H1 (cell line): ENCODE data around the gene MYL6B. TPM values are rescaled to one million over a fixed set of nuclear protein-coding genes. Genes with fewer than 3 reads are reported as not detected.

Experiments
- CTCF ChIA-PET: fragments of 300-600 bp; sonication (Branson Sonifier 250); formaldehyde crosslinking; loops from one replicate; lab custom pipeline; 2021; ENCODE audit not compliant: partially characterized antibody; lab: Charles Lee
- POLR2A ChIA-PET: fragments of 300-600 bp; sonication (Branson Sonifier 250); formaldehyde crosslinking; loops from one replicate; lab custom pipeline; 2021; ENCODE audit warnings: inconsistent platforms; ENCODE audit not compliant: partially characterized antibody; lab: Charles Lee
- DNase-seq, 2 experiments: peaks; one replicate each; pipeline versions ENCODE4 v3.0.0 to v3.0.0-alpha.2; 2010 to 2022; ENCODE audit warnings: low spot score in 2 of 2, low read depth in 1 of 2, mixed read lengths in 1 of 2
- FAIRE-seq: peaks from 2 replicates; lab custom pipeline; 2011; peaks lifted over from hg19 to GRCh38; lab: Jason Lieb, UNC
- H2AFZ ChIP-seq: 2 replicates; pipeline ENCODE4 v1.8.1; 2012; ENCODE audit warnings: low read length, inconsistent platforms
- H2AK5ac ChIP-seq: 2 replicates; pipeline ENCODE4 v1.6.1; 2013; ENCODE audit warnings: low read depth, low read length
- H2BK120ac ChIP-seq: replicated peaks from 2 replicates; pipeline ENCODE3; 2013; ENCODE audit warnings: low read depth, low read length, inconsistent platforms
- H2BK12ac ChIP-seq: 2 replicates; pipeline ENCODE4 v1.6.1; 2013; ENCODE audit warnings: low read depth, low read length
- H2BK15ac ChIP-seq: 2 replicates; pipeline ENCODE4 v1.6.1; 2013; ENCODE audit warnings: low read length
- H2BK20ac ChIP-seq: 2 replicates; pipeline ENCODE4 v1.6.1; 2013; ENCODE audit warnings: low read length
- H2BK5ac ChIP-seq: 2 replicates; pipeline ENCODE4 v1.6.1; 2013; ENCODE audit warnings: low read depth, low read length
- H3K14ac ChIP-seq: 2 replicates; pipeline ENCODE4 v1.6.1; 2013; ENCODE audit warnings: inconsistent platforms; ENCODE audit not compliant: insufficient read length
- H3K18ac ChIP-seq: 2 replicates; pipeline ENCODE4 v1.6.1; 2013; ENCODE audit warnings: low read length; ENCODE audit errors: extremely low read depth
- H3K23ac ChIP-seq: 2 replicates; pipeline ENCODE4 v1.6.1; 2013; ENCODE audit warnings: inconsistent platforms; ENCODE audit not compliant: insufficient read length
- H3K23me2 ChIP-seq: 2 replicates; pipeline ENCODE4 v1.6.1; 2013; ENCODE audit warnings: low read depth, low read length
- H3K27ac ChIP-seq: 2 replicates; pipeline ENCODE4 v1.6.1; 2011; ENCODE audit warnings: low read depth, low read length, inconsistent platforms
- H3K27me3 ChIP-seq, 4 experiments: replicated peaks in 1 of 4; 1 replicate in 1 of 4; 2 replicates in 3 of 4; pipeline versions ENCODE4 v1.6.1 to v1.8.1; 2011 to 2013; ENCODE audit warnings: low read length in 3 of 4, mild to moderate bottlenecking in 3 of 4, inconsistent platforms in 2 of 4, mixed read lengths in 2 of 4, moderate library complexity in 1 of 4; ENCODE audit not compliant: control insufficient read depth in 3 of 4, insufficient read depth in 3 of 4; ENCODE audit errors: extremely low read depth in 1 of 4
- H3K36me3 ChIP-seq, 4 experiments: 2 replicates each; pipeline versions ENCODE4 v1.6.1 to v1.8.1; 2011 to 2013; ENCODE audit warnings: mild to moderate bottlenecking in 4 of 4, low read length in 3 of 4, moderate library complexity in 2 of 4, control low read depth in 1 of 4, inconsistent platforms in 1 of 4; ENCODE audit not compliant: insufficient read depth in 4 of 4, control insufficient read depth in 2 of 4
- H3K4ac ChIP-seq: replicated peaks from 2 replicates; pipeline ENCODE3; 2013; ENCODE audit warnings: low read length, low read depth, mixed read lengths, inconsistent platforms; ENCODE audit not compliant: insufficient read length
- H3K4me1 ChIP-seq, 4 experiments: replicated peaks in 1 of 4; 1 replicate in 1 of 4; 2 replicates in 3 of 4; pipeline versions ENCODE4 v1.6.1 to v1.8.1; 2011 to 2013; ENCODE audit warnings: low read length in 3 of 4, inconsistent platforms in 2 of 4, mixed read lengths in 1 of 4; ENCODE audit not compliant: insufficient read depth in 4 of 4, control insufficient read depth in 3 of 4
- H3K4me2 ChIP-seq, 2 experiments: 2 replicates each; pipeline versions ENCODE4 v1.6.1 to v1.8.1; 2011 to 2013; ENCODE audit warnings: low read depth in 2 of 2, low read length in 2 of 2, control low read depth in 1 of 2, inconsistent platforms in 1 of 2, mild to moderate bottlenecking in 1 of 2; ENCODE audit not compliant: insufficient read depth in 1 of 2
- H3K4me3 ChIP-seq, 4 experiments: fragments of 200-600, 300-600 bp in 1 of 4; sonication (generic), shearing (Covaris generic), sonication (Bioruptor Twin) in 1 of 4; 2 replicates each; pipeline versions ENCODE4 v1.5.1 to v1.8.1; 2011 to 2016; ENCODE audit warnings: low read length in 4 of 4, low read depth in 3 of 4, control low read depth in 2 of 4, inconsistent platforms in 2 of 4, mild to moderate bottlenecking in 2 of 4, mixed read lengths in 1 of 4, moderate library complexity in 1 of 4; ENCODE audit not compliant: insufficient read depth in 2 of 4; ENCODE audit errors: extremely low read depth in 1 of 4
- H3K56ac ChIP-seq: replicated peaks from 2 replicates; pipeline ENCODE3; 2013; ENCODE audit warnings: low read depth, mild to moderate bottlenecking, mixed read lengths, low read length, inconsistent platforms; ENCODE audit not compliant: insufficient read length
- H3K79me1 ChIP-seq: 2 replicates; pipeline ENCODE4 v1.6.1; 2013; ENCODE audit warnings: low read depth, low read length, control low read depth
- H3K79me2 ChIP-seq, 2 experiments: 2 replicates each; pipeline versions ENCODE4 v1.6.1 to v1.8.1; 2012 to 2013; ENCODE audit warnings: low read length in 2 of 2, mild to moderate bottlenecking in 2 of 2, inconsistent platforms in 1 of 2; ENCODE audit not compliant: insufficient read depth in 2 of 2, control insufficient read depth in 1 of 2
- H3K9ac ChIP-seq, 4 experiments: replicated peaks in 1 of 4; 1 replicate in 1 of 4; 2 replicates in 3 of 4; pipeline versions ENCODE4 v1.6.1 to v1.8.1; 2011 to 2013; ENCODE audit warnings: low read depth in 3 of 4, low read length in 3 of 4, control low read depth in 2 of 4, mild to moderate bottlenecking in 2 of 4, moderate library complexity in 2 of 4, inconsistent platforms in 1 of 4; ENCODE audit errors: extremely low read depth in 1 of 4
- H3K9me3 ChIP-seq, 2 experiments: 2 replicates each; pipeline versions ENCODE4 v1.6.1 to v1.8.1; 2012 to 2013; ENCODE audit warnings: mild to moderate bottlenecking in 2 of 2, moderate library complexity in 2 of 2, control low read depth in 1 of 2, inconsistent platforms in 1 of 2, low read depth in 1 of 2, low read length in 1 of 2, mixed read lengths in 1 of 2; ENCODE audit not compliant: insufficient read depth in 2 of 2
- H4K20me1 ChIP-seq, 2 experiments: replicated peaks in 1 of 2; 2 replicates each; pipeline versions ENCODE3 to v1.8.1; 2011 to 2013; ENCODE audit warnings: inconsistent platforms in 2 of 2, low read length in 2 of 2, mild to moderate bottlenecking in 1 of 2; ENCODE audit not compliant: insufficient read depth in 2 of 2, control insufficient read depth in 1 of 2
- H4K5ac ChIP-seq: 2 replicates; pipeline ENCODE4 v1.6.1; 2013; ENCODE audit warnings: low read length, low read depth, mixed read lengths, inconsistent platforms; ENCODE audit not compliant: insufficient read length
- H4K8ac ChIP-seq: 2 replicates; pipeline ENCODE4 v1.8.0; 2013; ENCODE audit warnings: mild to moderate bottlenecking, moderate library complexity, low read length, inconsistent platforms; ENCODE audit not compliant: insufficient read depth; ENCODE audit errors: extremely low read depth
- H4K91ac ChIP-seq: replicated peaks from 2 replicates; pipeline ENCODE3; 2013; ENCODE audit warnings: low read length, mixed read lengths, inconsistent platforms; ENCODE audit not compliant: insufficient read length
- CHD1 ChIP-seq: IDR thresholded peaks from 2 replicates; pipeline ENCODE4 v1.6.1; 2012; ENCODE audit warnings: low read depth, low read length, improper control_type of control experiment
- E2F6 ChIP-seq: IDR thresholded peaks from 2 replicates; pipeline ENCODE4 v1.6.1; 2012; ENCODE audit warnings: inconsistent platforms
- EGR1 ChIP-seq: IDR thresholded peaks from 2 replicates; pipeline ENCODE4 v1.6.1; 2011; ENCODE audit warnings: low read depth, low read length, borderline replicate concordance
- EP300 ChIP-seq, 2 experiments: IDR thresholded peaks; 1 replicate in 1 of 2; 2 replicates in 1 of 2; pipeline ENCODE4 v1.6.1; 2011 to 2012; ENCODE audit warnings: low read depth in 2 of 2, low read length in 2 of 2, mild to moderate bottlenecking in 2 of 2, borderline replicate concordance in 1 of 2, inconsistent platforms in 1 of 2, moderate library complexity in 1 of 2
- KDM5A ChIP-seq: fragments of 200-600 bp; IDR thresholded peaks from 2 replicates; pipeline ENCODE4 v1.7.1; 2012; ENCODE audit warnings: mild to moderate bottlenecking, low read length, inconsistent platforms, mixed read lengths
- MAX ChIP-seq: IDR thresholded peaks from 2 replicates; pipeline ENCODE4 v1.6.1; 2012; ENCODE audit warnings: inconsistent platforms
- POLR2A ChIP-seq, 2 experiments: IDR thresholded peaks; 1 replicate in 1 of 2; 2 replicates in 1 of 2; pipeline ENCODE4 v1.6.1; 2011; ENCODE audit warnings: low read depth in 2 of 2, low read length in 2 of 2, mild to moderate bottlenecking in 2 of 2; ENCODE audit errors: control extremely low read depth in 1 of 2
- POU5F1 ChIP-seq: IDR thresholded peaks from 2 replicates; pipeline ENCODE4 v1.6.1; 2011; ENCODE audit warnings: low read depth, mild to moderate bottlenecking, low read length, moderate library complexity
- RFX5 ChIP-seq: IDR thresholded peaks from 2 replicates; pipeline ENCODE4 v1.6.1; 2011; ENCODE audit warnings: low read depth, low read length, improper control_type of control experiment, borderline replicate concordance
- SAP30 ChIP-seq: fragments of 300-600 bp; sonication (generic); IDR thresholded peaks from 2 replicates; pipeline ENCODE4 v1.7.1; 2012; ENCODE audit warnings: low read length, moderate library complexity, mild to moderate bottlenecking, inconsistent platforms; ENCODE audit not compliant: insufficient read depth, insufficient replicate concordance
- SIRT6 ChIP-seq: IDR thresholded peaks from one replicate; pipeline ENCODE4 v1.7.1; 2012; ENCODE audit warnings: low read length, inconsistent platforms
- TCF12 ChIP-seq: IDR thresholded peaks from 2 replicates; pipeline ENCODE4 v1.6.1; 2011; ENCODE audit warnings: low read depth, mild to moderate bottlenecking, low read length
- WGBS, 2 experiments: shearing (Covaris generic) in 1 of 2; methylation state at CpG; one replicate each; pipeline versions ENCODE4 v1.1.6 to v1.1.7; 2013 to 2015; ENCODE audit warnings: low lambda C conversion rate in 2 of 2, mixed read lengths in 2 of 2, inconsistent platforms in 1 of 2, low coverage in 1 of 2, missing lambda C conversion rate in 1 of 2; ENCODE audit not compliant: insufficient replicate concordance in 2 of 2, insufficient coverage in 1 of 2, insufficient read length in 1 of 2; ENCODE audit errors: extremely low coverage in 1 of 2, missing lambda C conversion rate in 1 of 2; 5-methylcytosine and 5-hydroxymethylcytosine counted together
- polyA plus RNA-seq, 7 experiments: library from polyadenylated mRNA; depleted of rRNA in 3 of 7; stranded (reverse) in 5 of 7; unstranded in 2 of 7; fragments of >200 nt in 5 of 7; fragments of 200-250 nt in 2 of 7; gene quantifications; 1 replicate in 5 of 7; 2 replicates in 1 of 7; 4 replicates in 1 of 7; pipeline versions ENCODE4 v1.2.1 to v1.2.3, GENCODE V29; 2011 to 2013; ENCODE audit warnings: missing spikeins in 2 of 7, mixed read lengths in 2 of 7
- total RNA-seq: library from RNA; stranded (reverse); fragmentation: NEBNext Ultra II Directional; extraction: Animal tissue kit (Norgen Biotek cat#: 25700); gene quantifications from 2 replicates; pipeline ENCODE4 v1.2.1, GENCODE V29; 2021

MYL6B gene
- total and polyA plus RNA-seq, 2 of the 8 experiments (the other 6 are each of a cell fraction or from before 2014, with no cell fraction given): 163 to 202 TPM

- Histone ChIP-seq H3K79me1 (no peaks in the 10 kb centered on the region), H3K4me2 (no peak overlapping the region), H4K5ac (no peak overlapping the region), H3K18ac (no peak overlapping the region), H3K23me2 (peaks cover 1% of the 10 kb centered on the region; the same call in 1 of the 2 replicates), H4K91ac (no peak overlapping the region), H4K8ac (no peak overlapping the region), H3K36me3 (peaks cover 40 to 85% (median 77%) of the 10 kb centered on the region in 4 experiments), H3K9me3 (no peaks in the 10 kb centered on the region), H2BK120ac (no peak overlapping the region), H3K4ac (no peak overlapping the region), H3K9ac (no peak overlapping the region), H2BK12ac (no peak overlapping the region), H3K4me3 (no peak overlapping the region), H2AK5ac (no peak overlapping the region), H3K56ac (no peak overlapping the region), H3K14ac (no peak overlapping the region), H2BK15ac (no peak overlapping the region), H3K4me1 (no peaks in the 10 kb centered on the region), H3K27ac (no peak overlapping the region), H2AFZ (no peak overlapping the region), H3K27me3 (no peaks in the 10 kb centered on the region), H2BK20ac (no peak overlapping the region), H4K20me1 (peaks cover 0 to 3% of the 10 kb centered on the region in 2 experiments), H3K79me2 (no peaks in the 10 kb centered on the region), H2BK5ac (no peak overlapping the region), H3K23ac (no peak overlapping the region)
- CTCF ChIA-PET: interaction anchor here (1.0 to 1.6 kb wide), 4 partner anchors 10 to 128 kb away, joined by 3 read pairs; no protein-coding TSS in a partner anchor
- DNase-seq: no peak
- 95% methylated on average over 11 of the region's 11 CpGs; no CpG with 5 or more reads in 1 of the 2 experiments for WGBS, 2 experiments
- POLR2A ChIA-PET: interaction anchor here (1.1 to 26.3 kb wide), 5 partner anchors 9 to 97 kb away, joined by 3 to 656 read pairs (median 4); partner anchors contain the start of genes ANKRD52, MYL6, RNF41 and SMARCC2
- no peak for FAIRE-seq
- TF ChIP-seq CHD1 (no peak), KDM5A (no peak), SAP30 (no peak), EGR1 (no peak), RFX5 (no peak), MAX (no peak), E2F6 (no peak), SIRT6 (no peak), POLR2A (IDR thresholded peaks at IDR 0.05; ENCODE audit: control extremely low read depth in 1 of 2, low read depth in 2 of 2, low read length in 2 of 2) (no peak), EP300 (IDR thresholded peaks at IDR 0.05; ENCODE audit: borderline replicate concordance in 1 of 2, low read depth in 2 of 2, low read length in 2 of 2) (no peak), TCF12 (no peak), POU5F1 (no peak)
Observed at GRCh38 chr12:56169229-56169759, 16.9 kb downstream of the MYL6B start.
